GM20000 (cell line): ENCODE measurements around the gene MAPK13.
"Not testable (repeated sequence)": the region's sequence is repeated elsewhere in the genome, so short reads cannot be mapped to it uniquely, and the experiment has no call there.

Experiments
- DNase-seq: peaks from one replicate; pipeline ENCODE4 v3.0.0; 2012; ENCODE audit warnings: low spot score
- CTCF ChIP-seq: IDR thresholded peaks from 2 replicates; pipeline ENCODE4 v1.5.1; 2012; ENCODE audit warnings: mild to moderate bottlenecking, control low read depth; ENCODE audit errors: extremely low read depth, missing control alignments

Gene MAPK13

GRCh38 chr6:36124881-36125280, 5.4 kb upstream of the MAPK13 start:
- no peak for DNase-seq

GRCh38 chr6:36125575-36125974, 4.7 kb upstream of the MAPK13 start:
- no peak for DNase-seq
- TF ChIP-seq CTCF: no peak

More at GRCh38 chr6:36124881-36125280, 5.4 kb upstream of the MAPK13 start:
- no peak for TF ChIP-seq CTCF

GRCh38 chr6:36126121-36126520, 4.2 kb upstream of the MAPK13 start:
- no peak for DNase-seq
- TF ChIP-seq CTCF: no peak

GRCh38 chr6:36126553-36127458, 3.5 kb upstream of the MAPK13 start:
- DNase-seq: no peak
- no peak for TF ChIP-seq CTCF

GRCh38 chr6:36127462-36128016, 2.8 kb upstream of the MAPK13 start:
- no peak for DNase-seq
- TF ChIP-seq CTCF: no peak

GRCh38 chr6:36128073-36128472, 2.2 kb upstream of the MAPK13 start:
- no peak for TF ChIP-seq CTCF

GRCh38 chr6:36128793-36129192, 1.5 kb upstream of the MAPK13 start:
- no peak for TF ChIP-seq CTCF
- DNase-seq: no peak

More at GRCh38 chr6:36128073-36128472, 2.2 kb upstream of the MAPK13 start:
- no peak for DNase-seq

- DNase-seq: not testable (repeated sequence)
Measured at GRCh38 chr6:36129334-36129733, 979 bp upstream of the MAPK13 start.
